Muscle of leg (tissue), 16 donors: ENCODE results near the gene CAPN2. TPM values are rescaled to one million over a fixed set of nuclear protein-coding genes. Genes with fewer than 3 reads are reported as not detected.

ENCODE experiments used
- DNase-seq: peaks from one replicate; pipeline ENCODE4 v3.0.0; 2013
- H3K27ac ChIP-seq: one replicate; pipeline ENCODE4 v1.5.1; 2013; ENCODE audit warnings: mild to moderate bottlenecking, low read length, control low read depth
- H3K27me3 ChIP-seq: one replicate; pipeline ENCODE4 v1.6.1; 2013; ENCODE audit warnings: low read length; ENCODE audit not compliant: control insufficient read depth, insufficient read depth
- H3K36me3 ChIP-seq: one replicate; pipeline ENCODE4 v1.6.1; 2013; ENCODE audit warnings: low read length; ENCODE audit not compliant: control insufficient read depth, insufficient read depth
- H3K4me1 ChIP-seq: one replicate; pipeline ENCODE4 v1.6.1; 2013; ENCODE audit warnings: low read length; ENCODE audit not compliant: control insufficient read depth, insufficient read depth
- H3K4me3 ChIP-seq: one replicate; pipeline ENCODE4 v1.5.1; 2013; ENCODE audit warnings: low read length, control low read depth
- H3K9me3 ChIP-seq: replicated peaks from 2 replicates; pipeline ENCODE4 v1.6.1; 2013; ENCODE audit warnings: low read depth, low read length; ENCODE audit not compliant: control insufficient read depth
- WGBS: methylation state at CpG from one replicate; pipeline ENCODE4 v1.1.5; 2013; ENCODE audit warnings: missing lambda C conversion rate; ENCODE audit not compliant: insufficient coverage; 5-methylcytosine and 5-hydroxymethylcytosine counted together
- long read RNA-seq, 11 donors: transcript quantifications; one replicate each; lab custom pipeline, GENCODE V29; 2026
- polyA plus RNA-seq, 8 donors: library from polyadenylated mRNA; unstranded; fragments of 120-200 nt; gene quantifications; one replicate each; pipeline versions ENCODE4 v1.2.1 to v1.2.3, GENCODE V29; 2013; ENCODE audit warnings: inconsistent platforms in 1 of 8, low replicate concordance in 1 of 8; ENCODE audit not compliant: insufficient read length in 8 of 8, insufficient read depth in 1 of 8
- total RNA-seq: library from RNA; stranded (reverse); fragments of 120-200 nt; gene quantifications from one replicate; pipeline ENCODE4 v1.2.4, GENCODE V29; 2013

Gene CAPN2
- 91.6 TPM for total RNA-seq
- 100 to 1,000 TPM in 4 of 8 donors, 10 to 100 TPM in 4; 82.6 to 130 (median 104) TPM for polyA plus RNA-seq
- long read RNA-seq, donor 1, partial matches to known transcripts, result 13 of 15 reads
- long read RNA-seq, donor 1, other reads (novel, unspliced or antisense), result 0 of 15 reads
- long read RNA-seq, donor 2, result 0 reads
- long read RNA-seq, donor 3, partial matches to known transcripts, result 20 of 38 reads
- long read RNA-seq, donor 3, other reads (novel, unspliced or antisense), result 16 of 38 reads
- long read RNA-seq, donor 4, full-length matches to known transcripts, result 3 of 27 reads
- long read RNA-seq, donor 4, partial matches to known transcripts, result 7 of 27 reads
- long read RNA-seq, donor 4, other reads (novel, unspliced or antisense), result 17 of 27 reads
- long read RNA-seq, donor 5, full-length matches to known transcripts, result 6 of 112 reads
- long read RNA-seq, donor 5, partial matches to known transcripts, result 80 of 112 reads
- long read RNA-seq, donor 5, other reads (novel, unspliced or antisense), result 26 of 112 reads
- long read RNA-seq, donor 6, full-length matches to known transcripts, result 4 of 105 reads
- long read RNA-seq, donor 6, partial matches to known transcripts, result 91 of 105 reads
- long read RNA-seq, donor 6, other reads (novel, unspliced or antisense), result 10 of 105 reads
- long read RNA-seq, donor 7, partial matches to known transcripts, result 33 of 57 reads
- long read RNA-seq, donor 7, other reads (novel, unspliced or antisense), result 23 of 57 reads
- long read RNA-seq, donor 8, full-length matches to known transcripts, result 8 of 35 reads
- long read RNA-seq, donor 8, partial matches to known transcripts, result 16 of 35 reads
- long read RNA-seq, donor 8, other reads (novel, unspliced or antisense), result 11 of 35 reads
- long read RNA-seq, donor 9, partial matches to known transcripts, result 28 of 39 reads
- long read RNA-seq, donor 9, other reads (novel, unspliced or antisense), result 8 of 39 reads
- long read RNA-seq, donor 10, full-length matches to known transcripts, result 4 of 45 reads
- long read RNA-seq, donor 10, partial matches to known transcripts, result 12 of 45 reads
- long read RNA-seq, donor 10, other reads (novel, unspliced or antisense), result 29 of 45 reads
- long read RNA-seq, donor 11, partial matches to known transcripts, result 47 of 50 reads
- long read RNA-seq, donor 11, other reads (novel, unspliced or antisense), result 0 of 50 reads

GRCh38 chr1:223712194-223712849 lies at the start of gene CAPN2:
Gene CAPN2 (plus strand): TSS chr1:223712539. CDS start chr1:223712641, 102 bp downstream.
- WGBS, result under 1% methylated on average over 67 of the region's 74 CpGs
- Histone ChIP-seq H3K27ac (peak within 1 kb of the TSS; percentile 92), H3K4me3 (peak within 1 kb of the TSS; percentile 86), H3K36me3 (peaks cover 13% of the 10 kb centered on the region), H3K27me3 (no peaks in the 10 kb centered on the region), H3K4me1 (peaks cover 59% of the 10 kb centered on the region), H3K9me3 (no peaks in the 10 kb centered on the region)
- peak; percentile 93 for DNase-seq

- WGBS, result 72% methylated on average over 2 of the region's 5 CpGs
- Histone ChIP-seq H3K36me3 (no peaks in the 10 kb centered on the region), H3K4me1 (no peaks in the 10 kb centered on the region), H3K27me3 (peaks cover 8% of the 10 kb centered on the region), H3K9me3 (no peaks in the 10 kb centered on the region), H3K27ac (no peak overlapping the region), H3K4me3 (no peak overlapping the region)
- no peak for DNase-seq
Observed at GRCh38 chr1:223662943-223663342, 49.4 kb upstream of the CAPN2 start.

GRCh38 chr1:223664106-223664505 lies 48.2 kb upstream of the CAPN2 start:
- Histone ChIP-seq H3K27me3 (peaks cover 12% of the 10 kb centered on the region), H3K4me3 (no peak overlapping the region), H3K9me3 (no peaks in the 10 kb centered on the region), H3K4me1 (no peaks in the 10 kb centered on the region), H3K36me3 (no peaks in the 10 kb centered on the region), H3K27ac (no peak overlapping the region)
- DNase-seq, result no peak
- 71% methylated on average over 4 of the region's 5 CpGs for WGBS

GRCh38 chr1:223665592-223666312 lies 46.6 kb upstream of the CAPN2 start, which contains the start of gene CAPN8:
Gene CAPN8 (minus strand): TSS chr1:223665701. CDS start chr1:223665646, 55 bp downstream.
- peaks cover 12% of the 10 kb centered on the region for H3K27me3 ChIP-seq
- no peaks in the 10 kb centered on the region for H3K4me1 ChIP-seq
- DNase-seq, result no peak
- H3K27ac ChIP-seq, result no peak within 1 kb of the TSS
- H3K4me3 ChIP-seq, result no peak within 1 kb of the TSS
- no peaks in the 10 kb centered on the region for H3K9me3 ChIP-seq
- no peaks in the 10 kb centered on the region for H3K36me3 ChIP-seq
- WGBS, result 87% methylated on average over 3 of the region's 6 CpGs

- WGBS, result 100% methylated on average over 1 of the region's 3 CpGs
Observed at GRCh38 chr1:223667484-223668182, 44.7 kb upstream of the CAPN2 start.

GRCh38 chr1:223669003-223669795 lies 43.1 kb upstream of the CAPN2 start:
- no CpG with 5 or more reads among the region's 6 CpGs for WGBS

More at GRCh38 chr1:223667484-223668182, 44.7 kb upstream of the CAPN2 start:
- DNase-seq, result no peak
- H3K9me3 ChIP-seq, result no peaks in the 10 kb centered on the region
- H3K27me3 ChIP-seq, result peaks cover 12% of the 10 kb centered on the region
- no peaks in the 10 kb centered on the region for H3K4me1 ChIP-seq
- H3K4me3 ChIP-seq, result no peak overlapping the region
- no peaks in the 10 kb centered on the region for H3K36me3 ChIP-seq
- H3K27ac ChIP-seq, result no peak overlapping the region

DNA sequence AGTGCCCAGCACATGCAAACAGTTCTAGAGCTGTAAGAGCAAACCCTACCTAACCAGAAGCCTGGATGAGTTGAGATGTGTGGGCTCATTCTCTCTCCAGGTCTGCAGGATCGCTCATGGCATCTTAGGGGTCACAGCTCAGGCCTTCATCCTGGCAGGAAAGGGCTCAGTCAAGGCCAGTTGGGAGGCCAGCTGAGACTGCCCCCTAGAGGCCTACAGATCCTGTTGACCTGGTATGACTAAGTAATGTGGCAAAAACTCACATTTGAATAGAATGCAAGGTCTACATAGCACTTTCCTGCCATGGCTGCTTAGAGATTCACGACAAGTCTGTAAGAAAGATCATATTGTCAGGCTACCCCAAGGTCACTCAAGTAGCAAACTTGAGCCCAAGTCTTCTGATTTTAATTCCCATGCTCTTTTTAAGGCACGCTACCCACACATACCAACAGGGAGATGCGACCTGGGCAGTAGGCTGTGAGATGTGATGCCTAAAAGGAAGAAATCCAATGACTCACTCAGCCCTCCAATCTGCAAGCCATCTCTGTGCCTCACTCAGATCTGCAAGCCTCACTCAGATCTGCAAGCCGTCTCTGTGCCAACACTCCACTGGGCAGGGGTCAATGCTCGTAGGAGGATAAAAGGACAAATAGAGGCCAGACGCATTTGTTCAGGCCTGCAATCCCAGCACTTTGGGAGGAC lies 41.7 kb upstream of the CAPN2 start:
- H3K36me3 ChIP-seq, result no peaks in the 10 kb centered on the region
- H3K4me1 ChIP-seq, result no peaks in the 10 kb centered on the region
- no peak overlapping the region for H3K27ac ChIP-seq
- H3K4me3 ChIP-seq, result no peak overlapping the region
- peaks cover 4% of the 10 kb centered on the region for H3K9me3 ChIP-seq
- 77% methylated on average over 3 of the region's 7 CpGs for WGBS
- no peak for DNase-seq
- H3K27me3 ChIP-seq, result peaks cover 7% of the 10 kb centered on the region

More at GRCh38 chr1:223669003-223669795, 43.1 kb upstream of the CAPN2 start:
- Histone ChIP-seq H3K27me3 (peaks cover 7% of the 10 kb centered on the region), H3K9me3 (peaks cover 3% of the 10 kb centered on the region), H3K4me3 (no peak overlapping the region), H3K4me1 (no peaks in the 10 kb centered on the region), H3K36me3 (no peaks in the 10 kb centered on the region), H3K27ac (no peak overlapping the region)
- no peak for DNase-seq
